ENCODE data around the gene FRAT1.

Gene FRAT1

GRCh38 chr10:97307866-97308780 is 10.9 kb upstream of the FRAT1 start:
- DNase-seq (ENCODE audit: low spot score): no peak

GRCh38 chr10:97311111-97311626 is 7.9 kb upstream of the FRAT1 start:
- DNase-seq (ENCODE audit: low spot score): no peak

GRCh38 chr10:97312897-97313296 is 6.2 kb upstream of the FRAT1 start:
- no peak for DNase-seq (ENCODE audit: low spot score)

- DNase-seq (ENCODE audit: low spot score): no peak
These were observed 4.4 kb upstream of the FRAT1 start for GRCh38 chr10:97314671-97315070.

GRCh38 chr10:97319671-97320479 is 804 bp downstream of the FRAT1 start:
- peak; percentile 50 for DNase-seq (ENCODE audit: low spot score)

GRCh38 chr10:97320480-97321031 is 1.5 kb downstream of the FRAT1 start:
- no peak for DNase-seq (ENCODE audit: low spot score)

- no peak for DNase-seq (ENCODE audit: low spot score)
These were observed 2.1 kb downstream of the FRAT1 start for GRCh38 chr10:97321032-97321803.

GRCh38 chr10:97321804-97322190 is 2.7 kb downstream of the FRAT1 start:
- no peak for DNase-seq (ENCODE audit: low spot score)

GRCh38 chr10:97323501-97323900 is 4.4 kb downstream of the FRAT1 start:
- DNase-seq (ENCODE audit: low spot score): no peak

GRCh38 chr10:97325754-97326153 is 6.7 kb downstream of the FRAT1 start:
- no peak for DNase-seq (ENCODE audit: low spot score)

- DNase-seq (ENCODE audit: low spot score): no peak
These were observed 8.6 kb downstream of the FRAT1 start for GRCh38 chr10:97327348-97328294.

- DNase-seq (ENCODE audit: low spot score): no peak
These were observed 9.8 kb downstream of the FRAT1 start for GRCh38 chr10:97328646-97329453.

GRCh38 chr10:97329766-97330165 is 10.7 kb downstream of the FRAT1 start:
- no peak for DNase-seq (ENCODE audit: low spot score)

GRCh38 chr10:97331153-97331703 is 12.2 kb downstream of the FRAT1 start:
- DNase-seq (ENCODE audit: low spot score): no peak

GRCh38 chr10:97332591-97333350 is 13.7 kb downstream of the FRAT1 start:
- DNase-seq (ENCODE audit: low spot score): peak; percentile 32

GRCh38 chr10:97333351-97333600 is 14.2 kb downstream of the FRAT1 start:
- DNase-seq (ENCODE audit: low spot score): peak; percentile 68

GRCh38 chr10:97333601-97334369 is 14.7 kb downstream of the FRAT1 start:
- peak; percentile 68 for DNase-seq (ENCODE audit: low spot score)
